HL-60 (cell line): ENCODE data around the gene SYNJ2.

Experiments
- DNase-seq, 2 experiments: peaks; one replicate each; pipeline ENCODE4 v3.0.0-alpha.2; 2010 to 2020; ENCODE audit warnings: low read depth in 1 of 2, low spot score in 1 of 2
- H3K27ac ChIP-seq: fragments of 250-450 bp; sonication (Bioruptor Pico); replicated peaks from 2 replicates; pipeline ENCODE4 v1.5.1; 2020; ENCODE audit warnings: mild to moderate bottlenecking, moderate library complexity
- H3K27me3 ChIP-seq: fragments of 250-450 bp; sonication (Bioruptor Pico); 2 replicates; pipeline ENCODE4 v1.5.1; 2021; ENCODE audit warnings: mild to moderate bottlenecking, moderate library complexity; ENCODE audit not compliant: insufficient read depth, poor library complexity, severe bottlenecking
- H3K4me3 ChIP-seq: replicated peaks from 2 replicates; pipeline ENCODE4 v1.5.1; 2011; ENCODE audit warnings: mild to moderate bottlenecking, control low read depth, low read length; ENCODE audit not compliant: insufficient read depth
- CTCF ChIP-seq: IDR thresholded peaks from one replicate; pipeline ENCODE4 v1.5.1; 2011; ENCODE audit warnings: low read length, control low read depth, inconsistent platforms; ENCODE audit not compliant: insufficient read depth
- GABPA ChIP-seq: IDR thresholded peaks from 2 replicates; pipeline ENCODE4 v1.6.1; 2012; ENCODE audit warnings: low read depth
- POLR2AphosphoS5 ChIP-seq: IDR thresholded peaks from 2 replicates; pipeline ENCODE4 v1.6.1; 2012; ENCODE audit warnings: low read depth
- SPI1 ChIP-seq: IDR thresholded peaks from 2 replicates; pipeline ENCODE4 v1.6.1; 2012; ENCODE audit warnings: low read depth, mild to moderate bottlenecking, borderline replicate concordance
- TF ChIP-seq, protein P1 (sequence below): IDR thresholded peaks from 2 replicates; pipeline ENCODE4 v1.6.1; 2012; ENCODE audit warnings: low read depth; ENCODE audit not compliant: insufficient replicate concordance

SYNJ2 gene

GRCh38 chr6:158068156-158068892, 86.7 kb downstream of the SYNJ2 start:
- H3K4me3 ChIP-seq = no peak overlapping the region
- no peaks in the 10 kb centered on the region for H3K27me3 ChIP-seq
- H3K27ac ChIP-seq = no peak overlapping the region
- TF ChIP-seq, protein P1, sequence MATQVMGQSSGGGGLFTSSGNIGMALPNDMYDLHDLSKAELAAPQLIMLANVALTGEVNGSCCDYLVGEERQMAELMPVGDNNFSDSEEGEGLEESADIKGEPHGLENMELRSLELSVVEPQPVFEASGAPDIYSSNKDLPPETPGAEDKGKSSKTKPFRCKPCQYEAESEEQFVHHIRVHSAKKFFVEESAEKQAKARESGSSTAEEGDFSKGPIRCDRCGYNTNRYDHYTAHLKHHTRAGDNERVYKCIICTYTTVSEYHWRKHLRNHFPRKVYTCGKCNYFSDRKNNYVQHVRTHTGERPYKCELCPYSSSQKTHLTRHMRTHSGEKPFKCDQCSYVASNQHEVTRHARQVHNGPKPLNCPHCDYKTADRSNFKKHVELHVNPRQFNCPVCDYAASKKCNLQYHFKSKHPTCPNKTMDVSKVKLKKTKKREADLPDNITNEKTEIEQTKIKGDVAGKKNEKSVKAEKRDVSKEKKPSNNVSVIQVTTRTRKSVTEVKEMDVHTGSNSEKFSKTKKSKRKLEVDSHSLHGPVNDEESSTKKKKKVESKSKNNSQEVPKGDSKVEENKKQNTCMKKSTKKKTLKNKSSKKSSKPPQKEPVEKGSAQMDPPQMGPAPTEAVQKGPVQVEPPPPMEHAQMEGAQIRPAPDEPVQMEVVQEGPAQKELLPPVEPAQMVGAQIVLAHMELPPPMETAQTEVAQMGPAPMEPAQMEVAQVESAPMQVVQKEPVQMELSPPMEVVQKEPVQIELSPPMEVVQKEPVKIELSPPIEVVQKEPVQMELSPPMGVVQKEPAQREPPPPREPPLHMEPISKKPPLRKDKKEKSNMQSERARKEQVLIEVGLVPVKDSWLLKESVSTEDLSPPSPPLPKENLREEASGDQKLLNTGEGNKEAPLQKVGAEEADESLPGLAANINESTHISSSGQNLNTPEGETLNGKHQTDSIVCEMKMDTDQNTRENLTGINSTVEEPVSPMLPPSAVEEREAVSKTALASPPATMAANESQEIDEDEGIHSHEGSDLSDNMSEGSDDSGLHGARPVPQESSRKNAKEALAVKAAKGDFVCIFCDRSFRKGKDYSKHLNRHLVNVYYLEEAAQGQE = no peak
- TF ChIP-seq POLR2AphosphoS5 = no peak
- TF ChIP-seq SPI1 = no peak
- TF ChIP-seq GABPA = no peak
- TF ChIP-seq CTCF = no peak
- DNase-seq = no peak

DNA sequence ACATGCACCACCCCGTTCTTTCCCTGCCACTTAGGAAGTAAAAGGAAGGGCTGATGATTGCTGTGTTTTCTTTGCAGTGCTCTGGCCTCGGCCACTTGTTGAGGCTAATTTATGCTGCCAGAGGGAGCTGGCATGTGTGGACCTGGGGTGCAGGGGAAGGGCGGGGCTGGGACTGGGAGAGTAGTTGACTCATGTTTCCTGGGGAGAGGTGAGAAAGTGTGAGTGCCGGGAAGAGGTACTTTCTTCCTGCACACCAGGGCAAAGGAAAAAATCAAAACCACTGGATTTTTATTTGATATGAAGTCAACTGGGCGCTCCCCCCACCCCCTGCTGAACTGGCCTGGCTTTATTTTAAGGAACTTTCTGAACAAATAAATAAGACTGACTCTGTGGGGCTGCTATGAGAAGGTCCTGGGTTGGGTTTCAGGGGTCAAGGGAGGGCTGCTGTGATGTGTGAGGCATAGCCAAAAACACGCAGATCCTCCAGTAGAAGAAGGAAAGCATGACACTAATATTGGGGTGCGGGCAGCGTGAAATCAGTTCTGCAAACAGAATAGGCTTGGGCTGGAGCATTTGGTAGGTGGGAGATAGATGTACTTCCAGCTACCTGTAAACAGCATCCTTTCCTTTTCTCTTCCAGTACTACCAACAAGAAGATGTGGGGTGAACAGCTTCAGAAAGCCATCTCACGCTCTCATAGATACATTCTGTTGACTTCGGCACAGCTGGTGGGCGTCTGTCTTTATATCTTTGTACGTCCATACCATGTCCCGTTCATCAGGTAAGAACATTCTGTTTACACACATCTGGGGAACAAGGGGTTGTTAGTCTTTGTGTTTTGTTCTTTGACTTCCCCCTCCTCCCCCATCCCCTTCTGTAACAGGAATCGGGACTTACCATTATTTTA, 87.5 kb downstream of the SYNJ2 start:
- DNase-seq = no peak
- Histone ChIP-seq H3K4me3 (no peak overlapping the region), H3K27ac (no peak overlapping the region), H3K27me3 (no peaks in the 10 kb centered on the region)
- TF ChIP-seq POLR2AphosphoS5 (no peak), SPI1 (no peak), GABPA (no peak), CTCF (no peak)
- TF ChIP-seq, protein P1 = no peak

- no peak for TF ChIP-seq GABPA
- TF ChIP-seq, protein P1 = no peak
- no peak for TF ChIP-seq POLR2AphosphoS5
- no peak for TF ChIP-seq CTCF
- TF ChIP-seq SPI1 = no peak
- DNase-seq = no peak
- H3K27me3 ChIP-seq = no peaks in the 10 kb centered on the region
- no peak overlapping the region for H3K27ac ChIP-seq
- no peak overlapping the region for H3K4me3 ChIP-seq
Measured at GRCh38 chr6:158069800-158070195, 88.1 kb downstream of the SYNJ2 start.
